Measurements from ENCODE around the gene FHOD1. TPM values are rescaled to one million over a fixed set of nuclear protein-coding genes. Genes with fewer than 3 reads are reported as not detected.

The FHOD1 gene
- total and polyA plus RNA-seq, 2 donors (not counting 1 experiment from before 2014, with no cell fraction given), result 7.1 to 32.7 TPM

DNA sequence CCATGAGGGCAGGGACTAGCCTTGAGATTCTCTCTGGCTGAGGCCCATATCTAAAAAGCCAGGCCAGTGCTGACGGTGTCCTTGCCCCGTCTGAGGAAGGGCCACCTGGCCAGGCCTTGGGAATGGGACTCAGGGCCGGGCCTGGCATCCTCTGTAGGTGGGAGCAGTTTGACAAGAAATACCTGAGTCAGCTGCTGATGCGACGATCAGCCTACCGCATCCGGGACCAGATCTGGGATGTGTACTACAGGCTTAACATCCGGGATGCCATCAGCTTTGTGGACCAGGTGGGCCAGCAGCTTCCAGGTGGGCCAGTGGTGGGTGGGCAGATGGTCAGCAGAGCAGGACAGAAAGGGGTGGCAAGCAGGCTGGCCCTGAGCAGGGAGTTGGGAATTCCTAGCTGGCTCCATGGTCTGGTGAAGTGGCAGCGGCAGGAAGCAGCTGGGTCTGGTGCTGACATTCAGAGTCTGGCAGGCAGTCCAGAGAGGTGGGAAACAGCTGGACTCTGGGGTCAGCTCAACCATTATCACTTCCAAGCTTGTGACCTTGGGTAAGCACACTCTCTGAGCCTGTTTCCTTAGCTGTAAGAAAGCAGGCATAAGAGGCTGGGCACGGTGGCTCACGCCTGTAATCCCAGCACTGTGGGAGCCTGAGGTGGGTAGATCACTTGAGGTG lies 11.0 kb upstream of the FHOD1 start:
- Histone ChIP-seq H3K4me2 (ENCODE audit: extremely low read depth, insufficient read depth, low read length) (no peak overlapping the region), H3K4me3 (replicated peaks in 1 of 4; ENCODE audit: control extremely low read depth in 1 of 4, insufficient read depth in 1 of 4, low read depth in 3 of 4, low read length in 4 of 4) (no peak overlapping the region), H4K20me1 (ENCODE audit: control insufficient read depth, extremely low read depth, insufficient read depth, low read length) (no peaks in the 10 kb centered on the region), H3K9me3 (ENCODE audit: control insufficient read depth, insufficient read depth, low read depth, low read length) (no peaks in the 10 kb centered on the region), H3K27ac (ENCODE audit: insufficient read depth, low read length) (no peak overlapping the region), H2AFZ (ENCODE audit: low read length) (no peak overlapping the region), H3K36me3 (ENCODE audit: control insufficient read depth, insufficient read depth, low read length) (peaks cover 2% of the 10 kb centered on the region), H3K9ac (ENCODE audit: insufficient read depth, low read length) (peak overlapping the region; percentile 18), H3K27me3 (ENCODE audit: control insufficient read depth, insufficient read depth, low read length) (no peaks in the 10 kb centered on the region), H3K79me2 (ENCODE audit: control insufficient read depth, insufficient read depth, low read length) (no peaks in the 10 kb centered on the region), H3K4me1 (ENCODE audit: control insufficient read depth, extremely low read depth, insufficient read depth, low read length) (no peaks in the 10 kb centered on the region)
- TF ChIP-seq, protein P1, sequence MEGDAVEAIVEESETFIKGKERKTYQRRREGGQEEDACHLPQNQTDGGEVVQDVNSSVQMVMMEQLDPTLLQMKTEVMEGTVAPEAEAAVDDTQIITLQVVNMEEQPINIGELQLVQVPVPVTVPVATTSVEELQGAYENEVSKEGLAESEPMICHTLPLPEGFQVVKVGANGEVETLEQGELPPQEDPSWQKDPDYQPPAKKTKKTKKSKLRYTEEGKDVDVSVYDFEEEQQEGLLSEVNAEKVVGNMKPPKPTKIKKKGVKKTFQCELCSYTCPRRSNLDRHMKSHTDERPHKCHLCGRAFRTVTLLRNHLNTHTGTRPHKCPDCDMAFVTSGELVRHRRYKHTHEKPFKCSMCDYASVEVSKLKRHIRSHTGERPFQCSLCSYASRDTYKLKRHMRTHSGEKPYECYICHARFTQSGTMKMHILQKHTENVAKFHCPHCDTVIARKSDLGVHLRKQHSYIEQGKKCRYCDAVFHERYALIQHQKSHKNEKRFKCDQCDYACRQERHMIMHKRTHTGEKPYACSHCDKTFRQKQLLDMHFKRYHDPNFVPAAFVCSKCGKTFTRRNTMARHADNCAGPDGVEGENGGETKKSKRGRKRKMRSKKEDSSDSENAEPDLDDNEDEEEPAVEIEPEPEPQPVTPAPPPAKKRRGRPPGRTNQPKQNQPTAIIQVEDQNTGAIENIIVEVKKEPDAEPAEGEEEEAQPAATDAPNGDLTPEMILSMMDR (conservative IDR thresholded peaks at IDR 0.05 in 1 of 2, IDR thresholded peaks at IDR 0.05 in 1 of 2; ENCODE audit: low read depth in 1 of 2, low read length in 2 of 2), result no peak
- no peak for TF ChIP-seq EZH2 (IDR thresholded peaks at IDR 0.05; ENCODE audit: low read length, missing control alignments)
- DNase-seq (ENCODE audit: low read depth in 2 of 2), result no peak

DNA sequence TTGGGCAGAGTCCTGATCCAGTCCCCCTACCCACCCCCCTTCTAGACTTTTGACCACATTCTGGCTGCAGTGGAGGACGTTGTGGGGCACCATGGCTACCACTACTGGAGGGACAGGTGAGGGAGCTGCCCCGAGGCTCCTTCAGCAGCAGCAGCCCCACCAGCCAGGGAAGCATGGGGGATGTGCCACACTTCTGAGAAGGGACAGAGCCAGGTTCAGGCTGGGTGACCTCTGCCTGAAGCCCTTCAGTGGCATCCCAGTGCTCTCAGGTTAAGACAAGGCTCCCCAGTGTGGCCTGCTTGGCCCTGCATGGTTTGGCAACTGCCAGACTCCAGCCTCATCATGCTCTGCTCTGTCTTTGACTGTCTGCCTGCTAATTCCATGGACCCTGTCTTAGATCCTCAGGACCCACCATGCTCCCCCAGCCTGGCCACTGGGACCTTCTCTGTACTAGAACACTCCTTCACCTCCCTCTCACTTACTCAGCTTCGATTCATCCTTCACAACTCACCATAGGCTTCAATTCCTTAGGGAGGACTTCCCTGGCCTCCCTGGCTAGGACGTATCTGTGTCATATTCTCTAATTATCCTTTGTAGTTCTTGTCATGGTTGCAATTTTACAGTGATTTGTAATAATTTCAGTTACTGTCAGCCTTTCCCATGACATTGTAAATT lies 10.3 kb upstream of the FHOD1 start:
- Histone ChIP-seq H4K20me1 (ENCODE audit: control insufficient read depth, extremely low read depth, insufficient read depth, low read length) (no peaks in the 10 kb centered on the region), H3K27me3 (ENCODE audit: control insufficient read depth, insufficient read depth, low read length) (no peaks in the 10 kb centered on the region), H3K9ac (ENCODE audit: insufficient read depth, low read length) (no peak overlapping the region), H3K27ac (ENCODE audit: insufficient read depth, low read length) (no peak overlapping the region), H2AFZ (ENCODE audit: low read length) (no peak overlapping the region), H3K9me3 (ENCODE audit: control insufficient read depth, insufficient read depth, low read depth, low read length) (no peaks in the 10 kb centered on the region), H3K36me3 (ENCODE audit: control insufficient read depth, insufficient read depth, low read length) (peaks cover 2% of the 10 kb centered on the region), H3K4me1 (ENCODE audit: control insufficient read depth, extremely low read depth, insufficient read depth, low read length) (no peaks in the 10 kb centered on the region), H3K79me2 (ENCODE audit: control insufficient read depth, insufficient read depth, low read length) (no peaks in the 10 kb centered on the region), H3K4me3 (replicated peaks in 1 of 4; ENCODE audit: control extremely low read depth in 1 of 4, insufficient read depth in 1 of 4, low read depth in 3 of 4, low read length in 4 of 4) (no peak overlapping the region), H3K4me2 (ENCODE audit: extremely low read depth, insufficient read depth, low read length) (no peak overlapping the region)
- DNase-seq (ENCODE audit: low read depth in 2 of 2), result no peak
- TF ChIP-seq, protein P1 (conservative IDR thresholded peaks at IDR 0.05 in 1 of 2, IDR thresholded peaks at IDR 0.05 in 1 of 2; ENCODE audit: low read depth in 1 of 2, low read length in 2 of 2), result no peak
- TF ChIP-seq EZH2 (IDR thresholded peaks at IDR 0.05; ENCODE audit: low read length, missing control alignments), result no peak

DNA sequence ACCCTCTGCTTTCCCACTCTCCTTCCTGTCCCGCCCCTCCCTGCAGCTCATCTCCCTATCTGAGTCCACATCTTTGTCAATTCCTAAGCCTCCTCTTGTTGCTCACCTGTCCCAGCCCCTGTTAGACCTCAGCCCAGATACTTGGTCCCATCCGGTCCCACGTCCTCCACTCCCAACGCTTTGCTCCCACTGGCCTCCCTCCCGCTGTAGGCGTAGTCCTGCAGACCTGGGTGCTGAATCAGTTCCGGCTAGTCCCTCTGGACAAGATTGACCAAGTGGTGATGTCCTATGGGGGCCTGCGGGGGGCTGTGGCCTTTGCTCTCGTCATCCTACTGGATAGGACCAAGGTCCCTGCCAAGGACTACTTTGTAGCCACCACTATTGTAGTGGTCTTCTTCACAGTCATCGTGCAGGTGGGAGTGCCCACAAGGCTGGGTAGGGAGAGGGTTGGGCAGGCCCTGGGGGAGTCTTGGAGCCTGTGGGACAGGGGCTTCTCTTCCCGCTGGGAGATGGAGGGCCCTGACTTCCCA lies 9.5 kb upstream of the FHOD1 start:
- Histone ChIP-seq H3K9me3 (ENCODE audit: control insufficient read depth, insufficient read depth, low read depth, low read length) (no peaks in the 10 kb centered on the region), H3K27me3 (ENCODE audit: control insufficient read depth, insufficient read depth, low read length) (no peaks in the 10 kb centered on the region), H3K79me2 (ENCODE audit: control insufficient read depth, insufficient read depth, low read length) (no peaks in the 10 kb centered on the region), H3K4me2 (ENCODE audit: extremely low read depth, insufficient read depth, low read length) (no peak overlapping the region), H3K9ac (ENCODE audit: insufficient read depth, low read length) (no peak overlapping the region), H2AFZ (ENCODE audit: low read length) (no peak overlapping the region), H3K27ac (ENCODE audit: insufficient read depth, low read length) (no peak overlapping the region), H3K4me1 (ENCODE audit: control insufficient read depth, extremely low read depth, insufficient read depth, low read length) (no peaks in the 10 kb centered on the region), H3K36me3 (ENCODE audit: control insufficient read depth, insufficient read depth, low read length) (peaks cover 2% of the 10 kb centered on the region), H3K4me3 (replicated peaks in 1 of 4; ENCODE audit: control extremely low read depth in 1 of 4, insufficient read depth in 1 of 4, low read depth in 3 of 4, low read length in 4 of 4) (no peak overlapping the region), H4K20me1 (ENCODE audit: control insufficient read depth, extremely low read depth, insufficient read depth, low read length) (no peaks in the 10 kb centered on the region)
- no peak for DNase-seq (ENCODE audit: low read depth in 2 of 2)
- no peak for TF ChIP-seq EZH2 (IDR thresholded peaks at IDR 0.05; ENCODE audit: low read length, missing control alignments)
- TF ChIP-seq, protein P1 (conservative IDR thresholded peaks at IDR 0.05 in 1 of 2, IDR thresholded peaks at IDR 0.05 in 1 of 2; ENCODE audit: low read depth in 1 of 2, low read length in 2 of 2), result no peak
